SU-DHL-6 (cell line): ENCODE measurements around the gene MALRD1.

ENCODE experiments used
- CTCF ChIP-seq: fragments of 200-600 bp; sonication (generic); IDR thresholded peaks from one replicate; pipeline ENCODE4 v1.5.1; 2017; ENCODE audit warnings: antibody characterized with exemption, mild to moderate bottlenecking, low read length, moderate library complexity; ENCODE audit not compliant: insufficient read depth, poor library complexity, severe bottlenecking
- EZH2phosphoT487 ChIP-seq: fragments of 200-600 bp; sonication (generic), shearing (Covaris generic); conservative IDR thresholded peaks from 2 replicates; pipeline ENCODE4 v1.6.1; 2018; ENCODE audit warnings: mild to moderate bottlenecking, antibody characterized with exemption, low read length, moderate library complexity, mixed read lengths

GRCh38 chr10:19017116-19017890, 31.3 kb upstream of the MALRD1 start:
- no peak for TF ChIP-seq CTCF
- TF ChIP-seq EZH2phosphoT487: no peak
